H7 (cell line): ENCODE measurements around the gene CMKLR1. TPM values are rescaled to one million over a fixed set of nuclear protein-coding genes. Genes with fewer than 3 reads are reported as not detected.

Experiments
- DNase-seq: peaks from one replicate; pipeline ENCODE4 v3.0.0; 2012
- H3K27me3 ChIP-seq: 2 replicates; pipeline ENCODE4 v1.6.0; 2011; ENCODE audit warnings: mild to moderate bottlenecking, low read length; ENCODE audit not compliant: control insufficient read depth, insufficient read depth
- H3K36me3 ChIP-seq: replicated peaks from 2 replicates; pipeline ENCODE4 v1.5.1; 2011; ENCODE audit warnings: low read length; ENCODE audit not compliant: control insufficient read depth, insufficient read depth
- H3K4me3 ChIP-seq: 2 replicates; pipeline ENCODE4 v1.5.1; 2011; ENCODE audit warnings: low read depth, mild to moderate bottlenecking, control low read depth, low read length, moderate library complexity; ENCODE audit not compliant: insufficient read depth
- total RNA-seq: library from RNA; depleted of rRNA; stranded (reverse); fragments of >200 nt; shearing (Covaris generic); gene quantifications from 2 replicates; pipeline ENCODE4 v1.2.3, GENCODE V29; 2014; rRNA removed

Gene CMKLR1
- total RNA-seq: 0.92 and 1.8 TPM in 2 replicates

GRCh38 chr12:108338915-108339657 lies at the start of gene CMKLR1:
TSS of gene CMKLR1 (minus strand) at chr12:108339311. CDS start at chr12:108293591, 45,720 bp downstream.
- DNase-seq: peak; percentile 73
- Histone ChIP-seq H3K27me3 (no peaks in the 10 kb centered on the region), H3K36me3 (no peaks in the 10 kb centered on the region), H3K4me3 (peak within 1 kb of the TSS; percentile 18; the same call in 1 of the 2 replicates)

GRCh38 chr12:108387771-108388170 lies 48.7 kb upstream of the CMKLR1 start:
- Histone ChIP-seq H3K36me3 (no peaks in the 10 kb centered on the region), H3K4me3 (no peak overlapping the region), H3K27me3 (no peaks in the 10 kb centered on the region)
- DNase-seq: no peak

- Histone ChIP-seq H3K27me3 (no peaks in the 10 kb centered on the region), H3K4me3 (no peak overlapping the region), H3K36me3 (no peaks in the 10 kb centered on the region)
- no peak for DNase-seq
Observed at GRCh38 chr12:108386709-108387360, 47.7 kb upstream of the CMKLR1 start.

GRCh38 chr12:108382437-108382801 lies 43.3 kb upstream of the CMKLR1 start:
- Histone ChIP-seq H3K4me3 (no peak overlapping the region), H3K36me3 (no peaks in the 10 kb centered on the region), H3K27me3 (no peaks in the 10 kb centered on the region)
- DNase-seq: peak; percentile 16

GRCh38 chr12:108381787-108382436 lies 42.8 kb upstream of the CMKLR1 start:
- DNase-seq: peak; percentile 39
- Histone ChIP-seq H3K4me3 (no peak overlapping the region), H3K36me3 (no peaks in the 10 kb centered on the region), H3K27me3 (no peaks in the 10 kb centered on the region)

- Histone ChIP-seq H3K27me3 (no peaks in the 10 kb centered on the region), H3K4me3 (no peak overlapping the region)
- no peak for DNase-seq
Observed at GRCh38 chr12:108380382-108380781, 41.3 kb upstream of the CMKLR1 start.

GRCh38 chr12:108379823-108380222 lies 40.7 kb upstream of the CMKLR1 start:
- no peaks in the 10 kb centered on the region for H3K36me3 ChIP-seq
- DNase-seq: no peak
- H3K27me3 ChIP-seq: no peaks in the 10 kb centered on the region
- no peak overlapping the region for H3K4me3 ChIP-seq

More at GRCh38 chr12:108380382-108380781, 41.3 kb upstream of the CMKLR1 start:
- H3K36me3 ChIP-seq: no peaks in the 10 kb centered on the region

- no peak overlapping the region for H3K4me3 ChIP-seq
- no peaks in the 10 kb centered on the region for H3K27me3 ChIP-seq
- no peaks in the 10 kb centered on the region for H3K36me3 ChIP-seq
- DNase-seq: no peak
Observed at GRCh38 chr12:108378926-108379325, 39.8 kb upstream of the CMKLR1 start.

GRCh38 chr12:108377260-108377659 lies 38.1 kb upstream of the CMKLR1 start:
- H3K36me3 ChIP-seq: no peaks in the 10 kb centered on the region
- H3K4me3 ChIP-seq: no peak overlapping the region
- no peaks in the 10 kb centered on the region for H3K27me3 ChIP-seq
- no peak for DNase-seq

- H3K36me3 ChIP-seq: no peaks in the 10 kb centered on the region
- H3K27me3 ChIP-seq: no peaks in the 10 kb centered on the region
- no peak overlapping the region for H3K4me3 ChIP-seq
- no peak for DNase-seq
Observed at GRCh38 chr12:108375986-108376663, 37.0 kb upstream of the CMKLR1 start.

- Histone ChIP-seq H3K36me3 (no peaks in the 10 kb centered on the region), H3K4me3 (no peak overlapping the region), H3K27me3 (no peaks in the 10 kb centered on the region)
- no peak for DNase-seq
Observed at GRCh38 chr12:108374596-108375320, 35.6 kb upstream of the CMKLR1 start.

GRCh38 chr12:108373111-108373510 lies 34.0 kb upstream of the CMKLR1 start:
- Histone ChIP-seq H3K27me3 (no peaks in the 10 kb centered on the region), H3K4me3 (no peak overlapping the region), H3K36me3 (no peaks in the 10 kb centered on the region)
- peak; percentile 16 for DNase-seq

- Histone ChIP-seq H3K36me3 (no peaks in the 10 kb centered on the region), H3K27me3 (no peaks in the 10 kb centered on the region), H3K4me3 (no peak overlapping the region)
- no peak for DNase-seq
Observed at GRCh38 chr12:108371801-108372344, 32.8 kb upstream of the CMKLR1 start.

GRCh38 chr12:108370415-108370814 lies 31.3 kb upstream of the CMKLR1 start:
- Histone ChIP-seq H3K27me3 (no peaks in the 10 kb centered on the region), H3K36me3 (no peaks in the 10 kb centered on the region), H3K4me3 (no peak overlapping the region)
- no peak for DNase-seq
